Thoracic aorta (tissue), 2 donors: ENCODE measurements around the gene AK9. TPM values are rescaled to one million over a fixed set of nuclear protein-coding genes. Genes with fewer than 3 reads are reported as not detected.

Experiments used
- ATAC-seq: fragments of 150-250 bp; one replicate; pipeline ENCODE4 v1.8.0; 2017; ENCODE audit warnings: low read depth; ENCODE audit not compliant: insufficient number of reproducible peaks, low FRiP score
- DNase-seq: peaks from one replicate; pipeline ENCODE4 v3.0.0-alpha.2; 2020; ENCODE audit warnings: low spot score
- H3K27ac ChIP-seq, 2 donors: fragments of 200-600 bp; sonication (generic); 1 replicate in 1 of 2; 2 replicates in 1 of 2; pipeline ENCODE4 v1.5.1; 2016; ENCODE audit warnings: mild to moderate bottlenecking in 2 of 2, moderate library complexity in 2 of 2
- H3K27me3 ChIP-seq: fragments of 200-600 bp; sonication (generic); replicated peaks from 2 replicates; pipeline ENCODE4 v1.6.0; 2016; ENCODE audit warnings: mild to moderate bottlenecking; ENCODE audit not compliant: insufficient read depth
- H3K36me3 ChIP-seq: fragments of 200-600 bp; sonication (generic); one replicate; pipeline ENCODE4 v1.5.1; 2016
- H3K4me1 ChIP-seq, 2 donors: fragments of 200-600 bp; sonication (generic); 1 replicate in 1 of 2; 2 replicates in 1 of 2; pipeline versions ENCODE4 v1.5.1 to v1.6.0; 2016; ENCODE audit warnings: low read depth in 2 of 2, mild to moderate bottlenecking in 1 of 2; ENCODE audit not compliant: control insufficient read depth in 1 of 2
- H3K4me3 ChIP-seq: fragments of 200-600 bp; sonication (generic); 2 replicates; pipeline ENCODE4 v1.5.1; 2016; ENCODE audit warnings: mild to moderate bottlenecking
- H3K9me3 ChIP-seq: fragments of 200-600 bp; sonication (generic); 2 replicates; pipeline ENCODE4 v1.5.1; 2016
- total RNA-seq, 2 donors: library from RNA; depleted of rRNA; stranded (reverse); fragments of >200 nt; gene quantifications; one replicate each; pipeline versions ENCODE4 v1.1.0 to v1.2.3, GENCODE V29; 2016
- TF ChIP-seq, protein P1 (sequence below): fragments of 200-600 bp; sonication (generic); IDR thresholded peaks from one replicate; pipeline ENCODE4 v1.5.1; 2019; ENCODE audit warnings: antibody characterized with exemption

The AK9 gene
- total RNA-seq, 2 donors from 2014 or later = 12.5 to 12.8 TPM

- no peak for DNase-seq
- TF ChIP-seq, protein P1, sequence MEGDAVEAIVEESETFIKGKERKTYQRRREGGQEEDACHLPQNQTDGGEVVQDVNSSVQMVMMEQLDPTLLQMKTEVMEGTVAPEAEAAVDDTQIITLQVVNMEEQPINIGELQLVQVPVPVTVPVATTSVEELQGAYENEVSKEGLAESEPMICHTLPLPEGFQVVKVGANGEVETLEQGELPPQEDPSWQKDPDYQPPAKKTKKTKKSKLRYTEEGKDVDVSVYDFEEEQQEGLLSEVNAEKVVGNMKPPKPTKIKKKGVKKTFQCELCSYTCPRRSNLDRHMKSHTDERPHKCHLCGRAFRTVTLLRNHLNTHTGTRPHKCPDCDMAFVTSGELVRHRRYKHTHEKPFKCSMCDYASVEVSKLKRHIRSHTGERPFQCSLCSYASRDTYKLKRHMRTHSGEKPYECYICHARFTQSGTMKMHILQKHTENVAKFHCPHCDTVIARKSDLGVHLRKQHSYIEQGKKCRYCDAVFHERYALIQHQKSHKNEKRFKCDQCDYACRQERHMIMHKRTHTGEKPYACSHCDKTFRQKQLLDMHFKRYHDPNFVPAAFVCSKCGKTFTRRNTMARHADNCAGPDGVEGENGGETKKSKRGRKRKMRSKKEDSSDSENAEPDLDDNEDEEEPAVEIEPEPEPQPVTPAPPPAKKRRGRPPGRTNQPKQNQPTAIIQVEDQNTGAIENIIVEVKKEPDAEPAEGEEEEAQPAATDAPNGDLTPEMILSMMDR = no peak
- Histone ChIP-seq H3K27me3 (no peaks in the 10 kb centered on the region), H3K9me3 (no peaks in the 10 kb centered on the region), H3K27ac (no peak overlapping the region), H3K4me3 (no peak overlapping the region), H3K4me1 (peaks cover 9 to 31% of the 10 kb centered on the region in 2 donors), H3K36me3 (peaks cover 11% of the 10 kb centered on the region)
- ATAC-seq = no peak
These were observed 237.8 kb downstream of the AK9 start for GRCh38 chr6:109453156-109453555.

GRCh38 chr6:109452181-109452580 is 238.8 kb downstream of the AK9 start:
- H3K27me3 ChIP-seq = no peaks in the 10 kb centered on the region
- no peak for DNase-seq
- TF ChIP-seq, protein P1 = no peak
- no peak overlapping the region for H3K4me3 ChIP-seq
- H3K27ac ChIP-seq = no peak overlapping the region
- no peak for ATAC-seq
- peaks cover 9 to 26% of the 10 kb centered on the region in 2 donors for H3K4me1 ChIP-seq
- no peaks in the 10 kb centered on the region for H3K9me3 ChIP-seq
- peaks cover 11% of the 10 kb centered on the region for H3K36me3 ChIP-seq

DNA sequence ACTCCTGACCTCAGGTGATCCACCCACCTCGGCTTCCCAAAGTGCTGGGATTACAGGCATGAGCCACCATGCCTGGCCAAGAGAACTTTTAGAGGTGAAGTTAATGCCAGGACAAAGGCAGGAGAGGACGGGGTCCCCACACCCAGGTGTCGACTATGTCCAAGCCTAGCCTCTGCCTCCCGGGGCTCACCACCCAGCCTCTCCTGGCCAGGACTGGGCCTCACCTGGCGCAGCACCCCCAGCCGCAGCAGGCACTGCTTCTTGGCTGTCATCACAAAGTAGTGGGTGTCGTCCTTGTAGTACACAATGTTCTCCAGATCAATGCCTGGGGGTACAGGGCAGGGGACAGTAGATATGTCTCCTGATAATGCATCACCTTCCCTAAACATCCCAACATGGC is 239.6 kb downstream of the AK9 start:
- ATAC-seq (no peak), DNase-seq (no peak)
- Histone ChIP-seq H3K27me3 (no peaks in the 10 kb centered on the region), H3K27ac (no peak overlapping the region), H3K9me3 (no peaks in the 10 kb centered on the region), H3K36me3 (peaks cover 19% of the 10 kb centered on the region), H3K4me1 (peaks cover 4 to 18% of the 10 kb centered on the region in 2 donors), H3K4me3 (no peak overlapping the region)
- TF ChIP-seq, protein P1 = no peak

DNA sequence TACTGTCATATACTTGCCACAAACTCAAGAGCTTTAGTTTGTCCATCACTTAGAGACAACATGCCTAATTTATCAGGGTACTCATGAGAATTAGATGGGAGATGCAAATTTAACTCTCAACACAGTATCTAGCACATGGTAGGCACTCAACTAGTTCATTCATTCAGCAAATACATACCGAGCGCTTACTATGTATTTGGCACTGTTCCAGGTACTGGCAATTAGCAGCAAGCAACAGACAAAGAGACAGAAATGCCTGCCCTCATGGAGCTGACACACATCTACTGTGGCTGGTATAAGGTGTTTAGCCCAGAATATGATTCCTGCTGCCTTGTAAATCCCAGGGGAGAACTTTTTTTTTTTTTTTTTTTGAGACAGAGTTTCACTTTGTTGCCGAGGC is 240.2 kb downstream of the AK9 start:
- Histone ChIP-seq H3K27ac (no peak overlapping the region), H3K4me3 (no peak overlapping the region), H3K27me3 (no peaks in the 10 kb centered on the region), H3K4me1 (peaks cover 2 to 14% of the 10 kb centered on the region in 2 donors), H3K36me3 (peaks cover 19% of the 10 kb centered on the region), H3K9me3 (no peaks in the 10 kb centered on the region)
- TF ChIP-seq, protein P1 = no peak
- DNase-seq (no peak), ATAC-seq (no peak)

DNA sequence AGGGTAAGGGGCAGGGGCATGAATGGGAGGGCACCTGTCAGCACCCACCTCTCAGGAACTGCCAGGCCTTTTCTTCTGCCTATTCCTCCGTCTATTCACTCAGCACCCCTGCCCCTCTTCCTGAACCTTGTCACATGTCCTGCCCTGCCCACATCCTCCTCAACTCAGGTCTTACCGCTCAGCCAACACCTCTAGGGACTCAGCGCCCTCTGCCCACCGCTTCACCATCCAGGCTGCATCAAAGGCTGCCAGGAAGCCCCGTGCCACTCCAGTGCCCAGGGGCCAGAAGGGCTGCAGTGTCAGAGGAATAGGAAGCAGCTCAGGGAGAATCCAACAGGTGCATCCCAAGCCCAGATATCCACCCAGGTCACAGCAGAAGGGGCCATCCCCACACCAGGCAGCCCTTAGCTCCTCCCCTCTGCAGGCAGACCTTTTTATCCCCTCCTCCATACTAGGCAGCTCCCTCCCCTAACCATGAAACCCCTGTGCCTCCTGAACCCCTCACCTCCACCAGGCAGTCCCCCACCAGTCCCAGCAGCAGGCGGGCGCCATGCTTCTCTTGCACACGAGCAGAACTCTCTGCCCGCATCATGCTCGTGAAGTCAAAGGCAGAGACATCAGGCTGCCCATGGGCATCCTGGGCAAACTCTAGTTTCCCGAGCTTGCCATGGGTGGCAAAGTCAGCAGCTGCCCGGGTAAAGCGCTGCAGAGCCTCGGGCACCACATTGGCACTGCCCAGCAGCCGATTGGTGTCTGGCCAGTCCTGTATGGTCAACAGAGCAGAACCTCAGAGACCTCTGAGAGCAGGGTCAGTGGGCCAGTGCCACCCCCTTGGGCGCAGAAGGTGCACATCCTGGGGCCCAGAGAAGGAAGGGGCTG is 241.0 kb downstream of the AK9 start:
- Histone ChIP-seq H3K36me3 (peaks cover 23% of the 10 kb centered on the region), H3K4me1 (peaks cover 2 to 14% of the 10 kb centered on the region in 2 donors), H3K4me3 (no peak overlapping the region), H3K27ac (no peak overlapping the region), H3K27me3 (no peaks in the 10 kb centered on the region), H3K9me3 (no peaks in the 10 kb centered on the region)
- no peak for ATAC-seq
- TF ChIP-seq, protein P1 = no peak
- no peak for DNase-seq
